A549 treated with dexamethasone at 1 μM for 4 hours (cell line): Measurements from ENCODE around the gene DARS1. TPM values are rescaled to one million over a fixed set of nuclear protein-coding genes. Genes with fewer than 3 reads are reported as not detected.

Source experiments
- total RNA-seq: library from RNA; stranded (reverse); fragments of 200-300 nt; extraction: Qiagen RNA extraction; gene quantifications from 5 replicates; pipeline ENCODE4 v1.2.3, GENCODE V29; 2022

The DARS1 gene
- total RNA-seq = 47.1 to 54.5 TPM (median 52.5 TPM) in 5 replicates

GRCh38 chr2:135985018-135985825 lies at the start of gene DARS1:
TSS of gene DARS1 (minus strand) at chr2:135985626. CDS start at chr2:135985468, 158 bp downstream.

DNA sequence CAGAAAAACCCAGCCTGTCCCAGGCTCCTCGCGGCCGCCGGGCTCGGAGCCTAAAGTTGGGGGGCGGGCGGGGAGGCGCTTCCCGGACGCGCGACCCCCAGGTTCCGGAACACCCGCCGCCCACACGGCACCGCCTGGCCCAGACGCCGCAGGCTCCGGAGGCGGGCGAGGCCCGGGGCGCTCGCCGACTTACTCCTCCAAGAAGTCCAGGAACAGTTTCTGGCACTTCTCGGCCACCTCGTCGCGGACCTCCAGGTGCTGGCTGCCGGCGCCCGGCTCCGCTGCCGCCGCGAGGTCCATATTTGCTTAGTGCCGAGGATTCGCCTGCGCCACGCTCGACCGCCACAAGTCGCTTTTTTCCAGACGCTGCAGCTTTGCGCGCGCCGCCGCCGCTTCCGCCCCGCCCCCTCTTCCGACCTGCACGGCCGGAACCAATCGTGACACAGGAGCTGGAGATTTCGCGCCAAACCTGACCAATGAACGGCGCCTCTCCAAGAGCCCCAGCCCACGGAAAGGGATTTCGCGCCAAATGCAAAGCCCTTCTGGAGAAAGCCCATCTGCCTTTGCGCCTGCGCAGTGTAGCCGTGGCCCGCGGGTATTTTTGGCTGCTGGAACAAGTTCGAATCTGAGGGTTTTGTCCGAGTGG lies 109.2 kb downstream of the DARS1 start, which contains the start of gene MCM6:
TSS of gene MCM6 (minus strand) at position 378 of the 646 bp plus-strand sequence. CDS start at position 300, 78 bp downstream.

Other genes with a start within 250 kb of the DARS1 start
- 33.0 to 43.4 TPM (median 38.7 TPM) in 5 replicates for gene UBXN4, start 243.8 kb downstream of the DARS1 start, total RNA-seq
- 0.01 to 0.04 TPM (median 0.02 TPM) in 4 of 5 replicates, not detected in the other for gene LCT, start 148.4 kb downstream of the DARS1 start, total RNA-seq
- gene MCM6, start 109.2 kb downstream of the DARS1 start, total RNA-seq = 44.8 to 53.5 TPM (median 47.8 TPM) in 5 replicates
- gene CXCR4, start 132.5 kb upstream of the DARS1 start, total RNA-seq = 0.70 to 1.1 TPM (median 0.85 TPM) in 5 replicates